HEK293T (cell line): ENCODE data around the gene USP37.

ENCODE experiments used
- ARNT ChIP-seq: fragments of 450-650 bp; IDR thresholded peaks from 2 replicates; pipeline ENCODE4 v1.6.1; 2017; ENCODE audit warnings: mild to moderate bottlenecking
- CTBP1 ChIP-seq: fragments of 450-650 bp; IDR thresholded peaks from 2 replicates; pipeline ENCODE4 v1.6.1; 2016; ENCODE audit warnings: borderline replicate concordance
- ELF4 ChIP-seq: fragments of 450-650 bp; IDR thresholded peaks from 2 replicates; pipeline ENCODE4 v1.6.1; 2017; ENCODE audit warnings: antibody characterized with exemption
- FOXA1 ChIP-seq: fragments of 450-650 bp; IDR thresholded peaks from 2 replicates; pipeline ENCODE4 v1.6.1; 2016; ENCODE audit warnings: mild to moderate bottlenecking
- FOXK2 ChIP-seq: fragments of 450-650 bp; IDR thresholded peaks from 2 replicates; pipeline ENCODE4 v1.6.1; 2016; ENCODE audit warnings: mild to moderate bottlenecking
- FOXM1 ChIP-seq: fragments of 450-650 bp; IDR thresholded peaks from 2 replicates; pipeline ENCODE4 v1.6.1; 2017; ENCODE audit warnings: mild to moderate bottlenecking, borderline replicate concordance
- L3MBTL2 ChIP-seq: fragments of 450-650 bp; conservative IDR thresholded peaks from 2 replicates; pipeline ENCODE4 v1.6.1; 2016; ENCODE audit warnings: mild to moderate bottlenecking
- LEF1 ChIP-seq: fragments of 450-650 bp; IDR thresholded peaks from 2 replicates; pipeline ENCODE4 v1.6.1; 2017; ENCODE audit warnings: mild to moderate bottlenecking, borderline replicate concordance
- NFRKB ChIP-seq: fragments of 450-650 bp; IDR thresholded peaks from 2 replicates; pipeline ENCODE4 v1.6.1; 2016; ENCODE audit warnings: mild to moderate bottlenecking, moderate library complexity
- ZNF384 ChIP-seq: fragments of 450-650 bp; IDR thresholded peaks from 2 replicates; pipeline ENCODE4 v1.6.1; 2016
- TF ChIP-seq, protein P1 (sequence below): fragments of 450-650 bp; IDR thresholded peaks from 2 replicates; pipeline ENCODE4 v1.6.1; 2016

GRCh38 chr2:218477247-218477646 is 90.9 kb downstream of the USP37 start:
- TF ChIP-seq NFRKB, result no peak
- no peak for TF ChIP-seq FOXA1
- TF ChIP-seq ZNF384, result no peak
- TF ChIP-seq L3MBTL2, result no peak
- TF ChIP-seq LEF1, result no peak
- no peak for TF ChIP-seq FOXM1
- no peak for TF ChIP-seq ELF4
- no peak for TF ChIP-seq CTBP1
- TF ChIP-seq FOXK2, result no peak
- TF ChIP-seq, protein P1, sequence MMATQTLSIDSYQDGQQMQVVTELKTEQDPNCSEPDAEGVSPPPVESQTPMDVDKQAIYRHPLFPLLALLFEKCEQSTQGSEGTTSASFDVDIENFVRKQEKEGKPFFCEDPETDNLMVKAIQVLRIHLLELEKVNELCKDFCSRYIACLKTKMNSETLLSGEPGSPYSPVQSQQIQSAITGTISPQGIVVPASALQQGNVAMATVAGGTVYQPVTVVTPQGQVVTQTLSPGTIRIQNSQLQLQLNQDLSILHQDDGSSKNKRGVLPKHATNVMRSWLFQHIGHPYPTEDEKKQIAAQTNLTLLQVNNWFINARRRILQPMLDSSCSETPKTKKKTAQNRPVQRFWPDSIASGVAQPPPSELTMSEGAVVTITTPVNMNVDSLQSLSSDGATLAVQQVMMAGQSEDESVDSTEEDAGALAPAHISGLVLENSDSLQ, result no peak
- TF ChIP-seq ARNT, result no peak
